Fibroblast of mammary gland (primary cell): ENCODE results near the gene CACNA1B.

ENCODE experiments used
- DNase-seq: peaks from one replicate; pipeline ENCODE4 v3.0.0-alpha.2; 2010; ENCODE audit warnings: low read depth
- H3K4me3 ChIP-seq: 2 replicates; pipeline ENCODE4 v1.5.1; 2011; ENCODE audit warnings: low read depth, mild to moderate bottlenecking, low read length, moderate library complexity; ENCODE audit not compliant: control insufficient read depth
- CTCF ChIP-seq: conservative IDR thresholded peaks from 2 replicates; pipeline ENCODE4 v1.5.1; 2011; ENCODE audit warnings: low read depth, low read length, inconsistent platforms; ENCODE audit not compliant: control insufficient read depth, insufficient read depth

Gene CACNA1B

GRCh38 chr9:138045541-138046490 lies 168.2 kb downstream of the CACNA1B start:
- no peak overlapping the region for H3K4me3 ChIP-seq
- no peak for DNase-seq
- TF ChIP-seq CTCF: no peak

GRCh38 chr9:138046641-138047301 lies 169.2 kb downstream of the CACNA1B start:
- DNase-seq: no peak
- TF ChIP-seq CTCF: no peak
- no peak overlapping the region for H3K4me3 ChIP-seq

GRCh38 chr9:138047469-138048040 lies 170.0 kb downstream of the CACNA1B start:
- DNase-seq: no peak
- no peak overlapping the region for H3K4me3 ChIP-seq
- TF ChIP-seq CTCF: no peak

- H3K4me3 ChIP-seq: no peak overlapping the region
- no peak for DNase-seq
- no peak for TF ChIP-seq CTCF
Measured at GRCh38 chr9:138048184-138048583, 170.6 kb downstream of the CACNA1B start.

- no peak overlapping the region for H3K4me3 ChIP-seq
- DNase-seq: no peak
- TF ChIP-seq CTCF: no peak
Measured at GRCh38 chr9:138049085-138049778, 171.7 kb downstream of the CACNA1B start.

GRCh38 chr9:138049779-138050471 lies 172.3 kb downstream of the CACNA1B start:
- TF ChIP-seq CTCF: no peak
- DNase-seq: no peak
- no peak overlapping the region for H3K4me3 ChIP-seq
